Measurements from ENCODE around the gene EZR.

EZR gene

DNA sequence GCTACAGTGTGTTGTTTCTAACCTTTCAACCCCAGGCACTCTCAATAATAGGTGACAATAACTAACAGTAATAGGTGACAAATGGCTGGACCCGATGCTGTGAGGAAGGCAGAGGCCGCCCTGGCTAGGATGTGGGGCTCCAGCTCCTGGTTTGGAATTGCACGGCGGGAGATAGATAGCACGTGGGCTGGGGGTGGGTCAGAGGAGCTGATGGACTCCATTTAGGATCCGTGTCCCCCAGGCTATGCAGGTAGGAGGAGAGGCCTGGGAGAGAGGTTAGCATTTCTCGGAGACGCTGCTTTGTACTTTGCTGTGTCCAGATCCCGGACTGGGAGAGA, 61.4 kb downstream of the EZR start:
- no peak for DNase-seq

DNA sequence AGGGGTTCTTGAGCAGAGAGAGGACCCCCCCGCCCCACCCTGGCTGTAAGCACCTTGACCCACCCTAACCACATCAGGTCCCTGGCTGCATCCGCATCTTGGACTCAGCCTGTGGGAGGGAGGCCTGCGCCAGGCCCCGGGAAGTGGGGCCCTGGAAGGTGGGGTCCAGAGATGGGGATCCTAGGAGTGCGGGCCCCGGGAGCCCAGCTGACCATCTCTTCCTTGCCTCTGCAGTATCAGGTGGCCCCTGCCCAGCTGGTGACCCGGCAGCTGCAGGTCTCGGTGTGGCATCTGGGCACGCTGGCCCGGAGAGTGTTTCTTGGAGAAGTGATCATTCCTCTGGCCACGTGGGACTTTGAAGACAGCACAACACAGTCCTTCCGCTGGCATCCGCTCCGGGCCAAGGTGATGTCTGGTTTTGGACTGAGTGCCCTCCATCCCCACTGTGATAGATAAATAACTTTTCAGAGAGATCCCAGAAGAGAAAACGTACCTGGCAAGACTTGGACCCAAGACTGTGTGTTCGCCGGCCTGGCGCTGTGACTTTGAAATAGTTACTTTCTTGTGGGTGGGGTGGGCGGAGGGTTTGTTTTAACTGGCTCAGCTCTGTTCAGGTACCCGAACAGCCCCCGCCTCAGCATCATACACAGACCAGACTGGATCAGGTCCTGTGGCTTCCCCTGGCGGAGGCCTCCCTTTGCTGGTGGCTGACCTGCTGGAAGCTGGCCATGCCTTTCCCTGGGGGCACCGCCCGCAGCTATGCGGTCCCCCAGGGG, 62.0 kb downstream of the EZR start:
- no peak for DNase-seq

DNA sequence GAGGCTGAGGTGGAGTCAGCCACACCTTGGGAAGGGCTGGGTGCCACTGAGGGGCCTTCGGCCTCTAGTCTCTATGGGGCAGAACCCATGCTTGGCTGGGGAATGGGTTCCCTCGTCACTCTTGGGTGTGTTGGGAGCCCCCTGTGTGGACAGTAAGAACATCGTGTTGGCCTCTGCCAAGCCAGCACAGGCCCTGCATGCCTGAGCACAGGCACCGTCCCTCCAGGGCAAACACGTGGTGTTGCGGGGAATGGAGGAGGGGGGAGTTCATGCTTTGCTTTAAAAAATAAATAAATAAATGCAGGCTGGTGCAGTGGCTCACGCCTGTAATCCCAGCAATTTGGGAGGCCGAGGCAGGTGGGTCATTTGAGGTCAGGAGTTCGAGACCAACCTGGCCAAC, 63.0 kb downstream of the EZR start:
- DNase-seq: no peak

DNA sequence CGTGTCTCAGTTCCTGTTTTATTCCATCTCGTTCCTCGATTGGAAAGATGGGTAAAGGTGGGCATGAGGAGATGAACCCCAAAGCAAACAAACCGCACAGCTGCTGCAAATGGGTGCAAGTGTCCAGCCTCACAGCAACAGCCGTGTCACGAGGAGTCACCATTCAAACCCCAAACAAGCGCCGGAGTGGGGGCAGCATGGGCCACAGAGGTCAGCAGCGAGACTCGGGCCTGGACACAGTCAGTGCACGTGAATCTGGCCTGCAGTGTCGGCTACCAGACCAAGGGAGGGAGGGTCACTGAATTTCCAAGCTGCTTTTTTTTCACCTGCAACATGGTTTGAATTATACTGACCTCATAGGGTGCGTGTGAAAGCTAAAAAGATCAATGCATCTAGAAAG, 63.5 kb downstream of the EZR start:
- DNase-seq: no peak

DNA sequence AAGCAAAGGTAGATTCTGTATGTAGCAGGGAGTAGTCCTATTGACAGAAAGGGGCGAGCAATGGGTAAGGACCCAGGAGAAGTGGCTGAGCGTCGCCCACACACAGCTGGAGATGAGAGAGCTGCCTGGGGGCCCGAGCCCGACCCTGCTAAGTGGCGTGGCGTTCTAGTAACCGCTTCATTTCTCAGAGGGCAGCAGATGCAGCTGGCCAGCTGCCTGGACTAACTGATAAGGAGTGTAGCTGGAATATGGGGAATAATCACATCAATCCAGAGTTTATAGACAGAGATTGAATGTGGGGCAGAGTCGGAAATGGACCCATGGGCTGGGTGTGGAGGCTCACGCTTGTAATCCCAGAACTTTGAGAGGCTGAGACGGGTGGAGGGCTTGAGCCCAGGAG, 64.4 kb downstream of the EZR start:
- DNase-seq: peak; percentile 54

DNA sequence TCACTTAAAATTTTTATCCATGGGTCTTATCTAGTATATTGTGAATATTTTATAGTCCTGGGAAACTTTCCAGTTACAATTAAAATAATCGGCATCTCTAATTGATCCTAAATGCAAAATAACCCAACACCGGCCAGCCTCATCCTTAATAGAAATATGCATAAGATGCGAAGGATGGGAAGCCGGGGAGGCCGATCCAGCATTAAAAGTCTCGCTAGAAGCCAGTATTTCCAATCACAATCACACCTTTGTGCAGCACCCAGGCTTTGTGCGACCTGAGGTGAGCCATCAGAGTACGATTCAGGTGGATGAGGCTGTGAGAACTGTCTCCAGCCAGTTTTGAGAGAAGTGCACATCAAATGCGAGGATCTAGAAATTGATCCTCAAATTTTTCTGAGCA, 65.4 kb downstream of the EZR start:
- no peak for DNase-seq

DNA sequence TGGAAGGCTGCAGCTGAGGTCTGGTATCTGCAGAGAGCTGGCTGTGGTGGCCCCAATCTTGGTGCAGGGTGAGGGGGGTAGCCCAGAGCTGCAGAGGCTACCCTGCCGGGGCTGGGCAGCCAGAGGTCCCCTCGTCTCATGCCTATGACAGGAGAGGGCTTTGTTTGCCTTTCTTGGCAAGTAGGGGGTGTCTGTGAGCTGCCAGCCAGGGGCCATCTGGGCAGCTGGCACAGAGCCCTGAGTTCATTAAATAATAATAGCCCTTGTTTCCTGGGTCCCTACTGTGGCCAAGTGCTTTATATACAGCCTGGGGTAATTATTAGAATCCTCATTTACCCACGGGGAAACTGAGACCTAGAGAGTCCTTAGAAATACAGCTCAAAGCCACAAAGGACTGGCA, 66.6 kb downstream of the EZR start:
- peak; percentile 48 for DNase-seq

DNA sequence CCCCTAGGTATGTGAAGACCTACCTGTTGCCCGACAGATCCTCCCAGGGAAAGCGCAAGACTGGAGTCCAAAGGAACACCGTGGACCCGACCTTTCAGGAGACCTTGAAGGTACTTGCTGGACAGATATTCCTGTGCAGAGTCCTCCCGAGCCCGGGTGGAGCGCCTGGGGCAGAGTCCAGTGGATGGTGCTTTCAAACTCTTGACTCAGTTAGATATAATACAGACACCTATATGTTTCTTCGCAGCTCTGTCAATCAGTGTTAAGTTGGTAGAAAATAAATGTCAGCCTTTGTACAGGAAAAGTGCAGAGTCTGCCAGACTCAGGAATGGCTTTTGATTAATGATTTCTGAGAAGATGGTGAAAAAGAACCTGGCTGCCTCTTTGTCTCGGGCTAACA, 67.2 kb downstream of the EZR start:
- no peak for DNase-seq

DNA sequence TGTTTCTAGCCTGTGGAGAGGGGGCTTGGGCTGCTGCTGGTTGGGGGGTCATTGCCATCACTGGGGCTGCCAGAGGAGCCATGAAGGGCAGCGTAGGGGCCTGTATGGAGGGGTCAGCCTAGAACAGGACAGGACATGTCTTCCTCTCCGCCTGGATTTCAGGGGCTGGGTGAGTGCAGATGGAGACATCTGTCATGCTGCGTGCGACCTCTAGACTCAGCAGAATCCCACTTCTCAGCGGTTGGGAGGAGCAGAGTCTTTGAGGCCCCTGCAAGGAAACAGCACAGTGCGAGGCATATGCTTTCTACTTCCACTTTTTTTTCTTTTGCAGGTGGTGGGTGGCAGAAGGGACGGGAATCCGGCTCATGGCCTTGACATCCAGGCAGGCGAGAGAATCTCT, 67.9 kb downstream of the EZR start:
- DNase-seq: no peak

DNA sequence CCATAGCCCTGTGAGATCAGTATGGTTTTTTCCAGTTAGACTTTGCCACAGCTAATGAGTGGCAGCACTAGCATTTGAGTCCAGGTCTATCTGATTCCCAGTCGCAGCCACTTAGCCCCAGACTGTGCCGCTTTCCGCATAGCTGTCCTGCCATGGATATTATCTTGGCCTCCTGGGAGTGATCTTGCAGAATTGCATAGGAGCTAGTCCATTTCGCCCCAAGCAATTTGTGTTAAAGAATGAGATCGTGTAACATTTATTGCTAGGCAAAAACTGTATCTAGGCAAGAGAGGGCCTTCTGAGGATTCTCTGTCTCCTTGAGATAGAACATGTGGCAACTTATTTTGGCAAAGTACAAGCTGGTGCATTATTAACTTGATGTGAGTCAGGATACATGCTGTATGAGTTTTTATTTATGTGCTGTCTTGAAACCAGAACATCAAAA, 74.2 kb downstream of the EZR start:
- DNase-seq: no peak

DNA sequence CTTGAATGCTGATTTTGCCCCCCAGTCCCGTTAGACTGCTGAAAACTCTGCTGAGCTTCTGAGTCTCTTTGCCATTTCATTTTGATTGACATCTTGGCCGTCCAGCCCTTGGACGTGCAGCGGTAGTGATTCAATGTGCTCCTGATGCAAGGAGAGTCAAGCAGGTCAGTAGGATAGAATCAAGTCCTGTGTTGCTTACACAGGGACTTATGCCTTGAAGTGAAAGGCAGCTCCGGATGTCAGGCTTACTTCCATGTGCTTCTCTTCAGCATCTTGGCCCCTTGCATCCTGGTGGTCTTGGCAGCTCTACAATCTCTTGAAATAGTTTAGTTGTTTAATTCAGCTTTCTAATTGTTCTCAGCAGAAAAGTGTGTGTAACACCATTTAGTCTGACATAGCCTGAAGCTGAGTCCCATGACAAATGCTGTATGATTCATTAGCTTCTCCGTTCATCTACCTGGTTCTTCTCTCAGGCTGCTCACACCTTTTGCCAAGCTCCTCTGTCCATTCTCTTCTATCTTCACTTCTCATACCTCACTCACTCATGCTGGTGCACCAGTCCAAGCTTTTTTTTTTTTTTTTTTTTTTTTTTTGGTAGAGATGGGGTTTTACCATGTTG, 76.0 kb downstream of the EZR start:
- no peak for DNase-seq

DNA sequence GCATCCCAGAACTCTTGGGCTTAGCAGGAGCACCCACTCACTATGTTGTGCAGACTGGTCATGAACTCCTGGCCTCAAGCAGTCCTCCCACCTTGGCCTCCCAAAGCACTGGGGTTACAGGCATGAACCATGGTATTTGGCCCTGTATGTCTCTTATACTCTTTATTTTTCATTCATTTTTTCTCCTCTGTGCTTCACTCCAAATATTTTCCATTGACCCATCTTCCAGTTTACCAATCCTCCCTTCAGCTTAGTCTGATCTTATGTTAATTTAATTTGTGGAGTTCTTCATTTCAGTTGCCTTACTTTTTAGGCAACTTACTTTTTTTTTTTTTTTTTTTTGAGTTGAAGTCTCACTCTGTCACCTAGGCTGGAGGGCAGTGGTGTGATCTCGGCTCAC, 79.5 kb downstream of the EZR start:
- no peak for DNase-seq

DNA sequence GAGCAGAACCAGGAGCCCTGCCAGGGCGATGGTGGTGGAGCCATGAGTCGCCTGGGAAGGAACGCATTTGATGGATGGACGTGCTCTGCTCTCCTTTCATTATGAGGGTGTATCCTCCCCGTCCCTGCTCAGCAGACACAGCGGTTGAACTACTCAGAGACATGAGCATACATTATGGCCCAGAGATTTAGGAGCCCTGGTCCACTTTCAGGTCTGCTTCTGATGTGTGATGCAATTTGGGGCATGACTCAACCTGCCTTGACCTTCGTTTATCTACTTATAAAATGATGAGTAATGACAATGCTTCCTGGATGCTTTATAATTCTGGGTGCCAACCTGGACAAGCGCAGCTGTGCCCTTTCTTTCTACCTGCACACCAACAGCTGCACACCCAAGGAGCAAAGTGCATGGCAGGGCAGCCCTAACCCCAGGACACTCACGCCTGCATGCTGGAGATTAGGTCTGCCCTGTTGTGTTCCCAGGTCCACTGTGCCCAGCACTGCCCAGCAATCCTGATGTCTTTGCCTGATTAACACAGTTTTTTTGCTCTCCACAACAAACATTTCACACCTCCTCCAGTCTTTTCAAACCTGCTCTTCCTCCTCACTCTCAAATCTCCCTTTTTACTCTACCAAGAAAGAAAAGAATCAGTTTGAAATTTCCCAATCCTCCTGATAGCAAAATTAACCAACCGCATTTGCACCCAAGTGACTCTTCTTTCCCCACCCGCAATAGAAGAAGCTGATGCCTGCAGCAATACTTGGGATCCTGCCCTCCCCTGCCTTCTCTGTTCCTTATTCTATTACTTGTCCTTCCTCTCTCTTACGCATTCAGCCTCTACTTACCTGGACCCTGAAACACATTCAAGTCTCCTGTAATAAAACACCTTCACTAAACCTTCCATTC, 81.2 kb downstream of the EZR start:
- DNase-seq: no peak

DNA sequence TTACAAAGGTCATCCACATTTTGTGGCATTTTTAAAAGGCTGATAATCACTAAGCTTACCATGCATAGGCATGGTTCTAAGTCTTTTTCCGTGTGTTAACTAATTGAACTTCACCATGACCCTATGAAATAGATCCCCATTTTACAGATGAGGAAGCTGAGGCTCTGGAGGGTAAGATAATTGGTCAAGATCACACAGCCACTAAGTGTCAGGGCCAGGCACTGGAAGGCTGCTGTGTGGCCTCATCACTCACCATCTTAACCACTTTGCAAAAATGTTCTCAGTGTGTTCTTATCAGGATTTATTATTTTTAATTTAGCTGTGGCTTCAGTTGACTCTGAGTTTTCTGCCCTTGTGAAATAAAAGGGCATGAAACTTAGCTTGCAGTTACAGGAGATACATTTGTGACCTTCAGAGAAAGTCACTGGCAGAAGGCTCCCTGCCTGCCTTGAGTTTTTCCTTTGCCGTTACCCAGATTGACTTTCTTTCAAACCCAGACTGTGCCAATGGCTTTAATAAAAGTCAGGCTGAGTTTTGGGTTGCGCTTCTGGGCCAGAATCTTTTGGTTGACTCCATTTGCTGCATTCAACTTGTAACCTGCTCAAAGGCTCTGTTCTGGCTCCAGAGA, 82.0 kb downstream of the EZR start:
- no peak for DNase-seq

DNA sequence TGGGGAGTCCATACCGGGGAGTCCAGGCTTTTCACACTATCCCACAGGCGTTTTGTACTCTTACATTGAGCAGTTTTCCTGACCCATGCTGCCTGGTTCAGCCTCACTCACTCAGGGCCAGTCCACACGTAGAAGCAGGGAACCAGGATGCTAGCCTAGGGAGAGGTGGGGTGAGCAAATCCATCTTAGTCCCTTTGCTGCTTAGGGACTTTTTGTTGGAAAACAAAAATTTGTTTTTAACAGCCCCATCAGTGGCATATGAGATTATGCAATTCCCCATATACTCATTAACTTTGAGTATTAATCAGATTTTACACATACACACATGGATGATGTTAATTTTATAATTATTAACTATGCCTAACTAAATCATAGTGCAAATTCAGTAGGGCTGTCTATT, 84.2 kb downstream of the EZR start:
- DNase-seq: no peak

DNA sequence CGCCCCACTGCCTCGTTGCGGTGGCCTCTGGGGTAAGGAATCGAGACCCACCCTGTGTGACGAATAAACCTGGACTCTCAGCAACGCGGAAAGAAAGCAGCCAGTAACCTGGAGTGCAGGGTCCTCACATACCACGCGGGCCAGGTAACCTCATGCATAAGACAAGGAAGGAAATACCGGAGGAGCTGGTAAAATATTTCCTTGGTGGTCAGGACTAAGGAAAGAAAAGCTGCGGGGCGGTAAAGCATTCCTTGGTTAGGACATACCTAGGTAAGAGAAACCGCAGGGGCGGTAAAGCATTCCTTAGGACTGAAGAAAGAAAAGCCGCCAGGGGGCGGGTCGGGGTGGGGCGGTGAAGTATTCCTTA, 88.6 kb downstream of the EZR start:
- DNase-seq: no peak

DNA sequence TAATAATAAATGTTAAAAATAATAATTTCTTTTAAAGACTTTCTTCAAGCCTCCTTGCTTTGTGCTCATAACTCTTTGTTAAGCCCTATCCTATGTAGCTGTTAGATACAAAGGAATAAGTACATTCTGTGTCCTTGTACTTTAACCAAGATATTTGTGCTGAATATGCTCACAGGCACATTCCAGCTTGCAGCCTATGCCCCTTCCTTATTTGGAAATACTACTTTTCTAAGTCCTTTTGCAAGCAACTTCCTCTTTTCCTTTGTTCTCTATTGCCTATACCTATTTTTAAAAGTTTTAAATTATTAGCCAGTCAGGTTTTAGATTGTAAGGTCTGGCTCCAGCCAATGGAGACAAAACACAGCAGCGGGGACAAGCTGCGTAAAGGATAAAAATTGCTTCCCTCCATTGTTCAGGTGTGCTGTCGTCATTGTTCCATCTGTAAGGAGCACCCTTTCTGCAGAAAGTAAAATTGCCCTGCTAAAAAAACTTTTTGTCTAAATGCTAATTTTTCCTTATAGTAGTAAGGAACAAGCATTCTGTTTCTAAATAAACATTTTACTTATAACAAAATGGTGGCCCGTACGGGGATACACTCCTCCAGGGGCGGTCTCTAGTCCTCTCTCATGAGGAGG, 89.1 kb downstream of the EZR start:
- no peak for DNase-seq

DNA sequence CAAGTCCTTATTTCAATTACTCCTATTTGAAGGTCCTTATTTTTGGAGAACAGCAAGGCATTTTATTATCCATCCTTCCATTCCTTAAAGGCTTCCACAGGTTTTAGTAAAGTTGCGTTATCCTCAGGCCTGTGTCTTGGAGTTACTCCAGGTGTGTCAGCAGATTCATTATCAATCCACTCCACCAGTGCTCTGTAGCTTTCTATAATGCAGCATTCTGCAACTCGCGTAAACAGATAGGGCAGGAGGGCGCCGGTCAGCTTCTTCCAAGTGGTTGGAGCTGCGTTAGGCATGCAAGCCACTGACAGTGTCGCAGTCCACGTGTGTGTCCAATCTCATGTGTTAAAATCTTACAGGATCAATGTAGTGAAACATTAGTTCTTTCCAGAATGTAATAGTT, 93.5 kb downstream of the EZR start:
- no peak for DNase-seq

DNA sequence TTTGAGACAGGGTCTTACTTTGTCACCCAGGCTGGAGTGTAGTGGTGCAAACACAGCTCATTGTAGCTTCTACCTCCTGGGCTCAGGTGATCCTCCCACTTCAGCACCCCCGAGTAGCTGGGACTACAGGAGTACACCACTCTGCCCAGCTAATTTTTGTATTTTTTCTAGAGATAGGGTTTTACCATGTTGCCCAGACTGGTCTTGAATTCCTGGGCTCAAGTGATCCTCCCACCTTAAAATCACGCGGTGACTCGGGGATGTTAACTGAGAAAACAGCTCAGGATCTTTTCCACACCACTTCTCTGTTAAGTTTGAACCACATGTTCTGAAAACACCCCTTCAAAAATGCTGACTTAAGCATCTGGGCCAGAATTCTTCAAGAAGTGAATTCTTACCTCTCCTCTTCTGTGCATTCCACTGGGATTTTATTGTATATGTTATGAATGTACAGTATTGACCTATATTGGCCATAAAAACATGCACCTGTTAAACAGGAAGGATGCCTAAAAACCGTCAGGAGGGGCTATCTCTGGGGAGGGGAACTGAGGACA, 96.9 kb downstream of the EZR start:
- no peak for DNase-seq

DNA sequence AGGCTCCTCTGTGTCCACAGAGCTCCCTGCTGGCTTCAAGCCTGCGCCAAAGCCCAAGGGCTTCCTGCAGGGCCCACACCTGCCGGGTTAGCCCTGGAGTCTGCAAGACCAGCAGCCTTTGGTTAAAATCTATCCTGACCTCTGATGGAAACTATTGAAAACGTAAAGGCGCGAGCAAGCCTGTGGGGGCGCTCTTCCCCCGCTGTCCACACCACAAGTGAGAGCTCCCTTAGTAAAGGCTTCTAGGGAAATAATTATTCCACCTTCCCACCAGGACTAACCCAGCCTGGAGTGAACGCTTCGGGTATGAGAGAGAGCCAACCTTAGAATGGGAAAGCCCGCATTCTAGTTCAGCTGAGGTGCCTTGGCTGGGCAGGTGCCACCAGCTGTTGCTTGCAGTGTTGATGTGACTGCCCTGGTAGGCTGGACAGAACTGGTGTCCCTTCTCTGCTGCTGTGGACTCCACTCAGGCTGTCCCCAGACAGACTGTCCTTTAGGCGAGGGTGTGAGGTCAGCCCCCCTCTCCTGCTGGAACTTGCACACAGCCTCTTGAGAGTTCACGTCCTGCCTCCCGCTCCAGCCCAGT, 100.6 kb downstream of the EZR start:
- DNase-seq: no peak

DNA sequence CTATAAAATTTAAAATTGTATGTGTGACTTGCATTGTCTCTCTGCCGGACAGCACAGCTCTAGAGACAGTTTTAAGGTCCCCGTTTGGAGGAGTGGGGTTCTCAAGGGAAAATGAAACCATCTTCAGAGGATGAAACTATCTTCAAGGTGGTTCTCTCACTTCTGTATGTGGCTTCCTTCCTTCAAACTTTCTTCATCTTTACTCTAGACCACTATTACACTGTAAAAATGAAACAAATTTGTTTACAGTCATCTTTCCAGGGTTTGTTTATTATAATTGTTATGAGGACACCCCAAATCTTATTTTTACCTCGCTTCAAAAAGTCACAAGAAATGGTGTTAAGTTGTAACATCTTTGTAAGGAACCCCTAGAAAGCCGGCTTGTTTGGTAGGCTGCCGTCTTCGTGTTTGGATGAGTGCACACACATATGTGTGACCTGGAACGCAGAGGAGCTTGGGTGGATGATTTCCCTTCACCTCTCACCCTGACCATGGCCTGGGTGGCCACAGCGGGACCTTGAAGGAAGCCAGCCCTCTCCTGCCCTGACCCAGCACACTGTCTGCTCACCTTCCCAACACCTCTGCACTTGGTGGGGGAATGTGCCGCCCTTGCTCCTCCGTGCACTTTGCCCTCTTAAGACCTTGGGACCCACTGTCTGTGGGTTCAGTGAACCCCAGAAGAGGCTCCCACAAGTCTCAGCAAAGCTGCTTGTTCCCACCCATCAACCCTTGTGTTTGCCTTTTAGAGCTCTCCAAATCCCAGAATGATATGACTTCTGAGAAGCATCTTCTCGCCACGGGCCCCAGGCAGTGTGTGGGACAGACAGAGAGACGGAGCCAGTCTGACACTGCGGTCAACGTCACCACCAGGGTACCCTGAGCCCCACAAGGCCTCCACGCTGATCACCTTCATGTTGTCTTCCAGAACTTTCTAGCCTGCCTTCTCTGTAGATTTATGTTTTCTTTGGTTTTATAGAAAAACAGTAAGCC, 101.5 kb downstream of the EZR start:
- no peak for DNase-seq

All from NCI-H510A treated with DMSO at 0.1 percent for 48 hours (cell line).